Esophagus muscularis mucosa (tissue), 4 donors: ENCODE measurements around the gene VPS72. TPM values are rescaled to one million over a fixed set of nuclear protein-coding genes. Genes with fewer than 3 reads are reported as not detected.

ENCODE experiments used
- DNase-seq: peaks from one replicate; pipeline ENCODE4 v3.0.0-alpha.2; 2017; ENCODE audit errors: extremely low spot score
- H3K27ac ChIP-seq, 4 donors: fragments of 200-600 bp; sonication (generic); replicated peaks in 1 of 4; 1 replicate in 3 of 4; 2 replicates in 1 of 4; pipeline ENCODE4 v1.5.1; 2016 to 2019; ENCODE audit warnings: mild to moderate bottlenecking in 1 of 4
- H3K27me3 ChIP-seq, 4 donors: fragments of 200-600 bp; sonication (generic); one replicate each; pipeline versions ENCODE4 v1.5.1 to v1.6.0; 2016 to 2019
- H3K36me3 ChIP-seq, 4 donors: fragments of 200-600 bp; sonication (generic); one replicate each; pipeline ENCODE4 v1.5.1; 2016 to 2019
- H3K4me1 ChIP-seq, 4 donors: fragments of 200-600 bp; sonication (generic); one replicate each; pipeline ENCODE4 v1.5.1; 2016 to 2019
- H3K4me3 ChIP-seq, 4 donors: fragments of 200-600 bp; sonication (generic); 1 replicate in 2 of 4; 2 replicates in 2 of 4; pipeline ENCODE4 v1.5.1; 2016 to 2019; ENCODE audit warnings: mild to moderate bottlenecking in 4 of 4, moderate library complexity in 1 of 4
- H3K9me3 ChIP-seq, 4 donors: fragments of 200-600 bp; sonication (generic); 1 replicate in 3 of 4; 2 replicates in 1 of 4; pipeline ENCODE4 v1.5.1; 2016 to 2019
- CTCF ChIP-seq, 3 experiments: fragments of 200-600 bp in 2 of 3; fragments of 450-650 bp in 1 of 3; sonication (generic) in 2 of 3; IDR thresholded peaks; one replicate each; pipeline ENCODE4 v1.5.1; 2017 to 2019; ENCODE audit warnings: antibody characterized with exemption in 3 of 3, mild to moderate bottlenecking in 2 of 3, moderate library complexity in 1 of 3
- EP300 ChIP-seq: sonication (generic); formaldehyde crosslinking; IDR thresholded peaks from one replicate; pipeline ENCODE4 v1.6.1; 2017; ENCODE audit warnings: antibody characterized with exemption
- POLR2A ChIP-seq: fragments of 450-650 bp; IDR thresholded peaks from one replicate; pipeline ENCODE4 v1.6.1; 2017; ENCODE audit warnings: antibody characterized with exemption, moderate library complexity, mild to moderate bottlenecking, low read depth
- POLR2AphosphoS5 ChIP-seq, 2 donors: sonication (generic); formaldehyde crosslinking; IDR thresholded peaks; one replicate each; pipeline ENCODE4 v1.6.1; 2017; ENCODE audit warnings: antibody characterized with exemption in 2 of 2
- WGBS: methylation state at CpG from one replicate; pipeline ENCODE4 v1.1.5; 2018; 5-methylcytosine and 5-hydroxymethylcytosine counted together
- intact Hi-C: fragments of 100-400 bp; cut with DNase I; formaldehyde crosslinking; loops from one replicate; pipeline ENCODE4 v1.15.1; 2023
- total RNA-seq, 4 donors: library from RNA; depleted of rRNA; stranded (reverse); fragments of >200 nt; gene quantifications; one replicate each; pipeline versions ENCODE4 v1.1.0 to v1.2.1, GENCODE V29; 2016

VPS72 gene
- total RNA-seq, 4 donors from 2014 or later, result 45.7 to 57.0 (median 54.3) TPM

- H3K4me3 ChIP-seq, result no peak overlapping the region
- intact Hi-C loops, result no loop called here
- peaks cover 41 to 50% (median 48%) of the 10 kb centered on the region in 4 donors for H3K4me1 ChIP-seq
- no peaks in the 10 kb centered on the region for H3K9me3 ChIP-seq
- 78% methylated on average over 5 of the region's 5 CpGs for WGBS
- no peaks in the 10 kb centered on the region for H3K27me3 ChIP-seq
- no peak for TF ChIP-seq POLR2AphosphoS5 (IDR thresholded peaks at IDR 0.05)
- H3K27ac ChIP-seq, result peak overlapping the region in 3 of 4 donors; percentile 13 to 89 (median 87)
- DNase-seq, result no peak
- H3K36me3 ChIP-seq, result peaks cover 3 to 32% (median 24%) of the 10 kb centered on the region in 4 donors
Observed at GRCh38 chr1:151142411-151143056, 47.5 kb downstream of the VPS72 start.

- no peak for DNase-seq
- intact Hi-C loops, result no loop called here
- H3K4me3 ChIP-seq, result no peak overlapping the region
- H3K36me3 ChIP-seq, result peaks cover 3 to 67% (median 62%) of the 10 kb centered on the region in 4 donors
- no peak overlapping the region for H3K27ac ChIP-seq
- no peaks in the 10 kb centered on the region for H3K27me3 ChIP-seq
- TF ChIP-seq POLR2AphosphoS5 (IDR thresholded peaks at IDR 0.05) (no peak), POLR2A (no peak), EP300 (no peak), CTCF (IDR thresholded peaks at IDR 0.05) (no peak)
- peaks cover 7 to 9% (median 8%) of the 10 kb centered on the region in 4 donors for H3K4me1 ChIP-seq
- no peaks in the 10 kb centered on the region for H3K9me3 ChIP-seq
- WGBS, result 91% methylated on average over 7 of the region's 7 CpGs
Observed at GRCh38 chr1:151137789-151138188, 52.2 kb downstream of the VPS72 start.

- no peaks in the 10 kb centered on the region for H3K27me3 ChIP-seq
- H3K36me3 ChIP-seq, result peaks cover 0 to 67% (median 58%) of the 10 kb centered on the region in 4 donors
- no peak overlapping the region for H3K4me3 ChIP-seq
- no peak for DNase-seq
- peaks cover 0 to 24% (median 18%) of the 10 kb centered on the region in 4 donors for H3K4me1 ChIP-seq
- no peak for TF ChIP-seq CTCF (IDR thresholded peaks at IDR 0.05)
- TF ChIP-seq EP300, result no peak
- TF ChIP-seq POLR2A, result no peak
- no peak for TF ChIP-seq POLR2AphosphoS5 (IDR thresholded peaks at IDR 0.05)
- H3K9me3 ChIP-seq, result no peaks in the 10 kb centered on the region
- intact Hi-C loops, result no loop called here
- 82% methylated on average over 12 of the region's 12 CpGs for WGBS
- no peak overlapping the region for H3K27ac ChIP-seq
Observed at GRCh38 chr1:151135433-151136385, 54.3 kb downstream of the VPS72 start.

- peaks cover 0 to 66% (median 56%) of the 10 kb centered on the region in 4 donors for H3K36me3 ChIP-seq
- no peak overlapping the region for H3K4me3 ChIP-seq
- H3K4me1 ChIP-seq, result peaks cover 0 to 30% (median 22%) of the 10 kb centered on the region in 4 donors
- no peak overlapping the region for H3K27ac ChIP-seq
- DNase-seq, result no peak
- H3K27me3 ChIP-seq, result no peaks in the 10 kb centered on the region
- no peak for TF ChIP-seq CTCF (IDR thresholded peaks at IDR 0.05)
- TF ChIP-seq POLR2A, result no peak
- TF ChIP-seq POLR2AphosphoS5 (IDR thresholded peaks at IDR 0.05), result no peak
- TF ChIP-seq EP300, result no peak
- no peaks in the 10 kb centered on the region for H3K9me3 ChIP-seq
- WGBS, result 97% methylated on average over 7 of the region's 7 CpGs
- intact Hi-C loops, result no loop called here
Observed at GRCh38 chr1:151134991-151135390, 55.0 kb downstream of the VPS72 start.

GRCh38 chr1:151134396-151134795 is 55.6 kb downstream of the VPS72 start:
- H3K9me3 ChIP-seq, result no peaks in the 10 kb centered on the region
- TF ChIP-seq POLR2AphosphoS5 (IDR thresholded peaks at IDR 0.05) (no peak), POLR2A (no peak), EP300 (no peak), CTCF (IDR thresholded peaks at IDR 0.05) (no peak)
- H3K36me3 ChIP-seq, result peaks cover 0 to 60% (median 50%) of the 10 kb centered on the region in 4 donors
- peaks cover 0 to 30% (median 22%) of the 10 kb centered on the region in 4 donors for H3K4me1 ChIP-seq
- WGBS, result 61% methylated on average over 3 of the region's 3 CpGs
- intact Hi-C loops, result no loop called here
- no peak overlapping the region for H3K27ac ChIP-seq
- DNase-seq, result no peak
- H3K4me3 ChIP-seq, result no peak overlapping the region
- H3K27me3 ChIP-seq, result no peaks in the 10 kb centered on the region
